Mesenchymal stem cell (in vitro differentiated cells and primary cell): ENCODE data around the gene KRTAP9-3. TPM values are rescaled to one million over a fixed set of nuclear protein-coding genes. Genes with fewer than 3 reads are reported as not detected.
A peak's percentile ranks its signal among the peaks of the same experiment; 100 is the strongest.

ENCODE experiments used
- DNase-seq: peaks from one replicate; pipeline ENCODE4 v3.0.0-alpha.2; 2013
- H2AFZ ChIP-seq: one replicate; pipeline ENCODE4 v1.6.1; 2013; ENCODE audit warnings: low read depth, mild to moderate bottlenecking, control low read depth, inconsistent platforms, low read length, moderate library complexity
- H2AK5ac ChIP-seq: 2 replicates; pipeline ENCODE4 v1.6.1; 2013; ENCODE audit warnings: low read length, moderate library complexity, mild to moderate bottlenecking, inconsistent platforms; ENCODE audit not compliant: severe bottlenecking
- H2BK120ac ChIP-seq: one replicate; pipeline ENCODE4 v1.6.1; 2013; ENCODE audit warnings: low read depth, mild to moderate bottlenecking, inconsistent platforms, low read length, moderate library complexity
- H2BK12ac ChIP-seq, 2 experiments: one replicate each; pipeline ENCODE4 v1.6.1; 2013; ENCODE audit warnings: inconsistent platforms in 2 of 2, low read length in 2 of 2, mild to moderate bottlenecking in 2 of 2, moderate library complexity in 2 of 2, control low read depth in 1 of 2
- H2BK15ac ChIP-seq: one replicate; pipeline ENCODE4 v1.6.1; 2013; ENCODE audit warnings: mild to moderate bottlenecking, low read depth, inconsistent platforms; ENCODE audit not compliant: poor library complexity, severe bottlenecking
- H2BK5ac ChIP-seq: 2 replicates; pipeline ENCODE4 v1.6.1; 2013; ENCODE audit warnings: low read depth, mild to moderate bottlenecking, low read length, control low read depth, inconsistent platforms; ENCODE audit not compliant: poor library complexity, severe bottlenecking
- H3K14ac ChIP-seq, 2 experiments: one replicate each; pipeline ENCODE4 v1.6.1; 2013; ENCODE audit warnings: inconsistent platforms in 2 of 2, low read length in 2 of 2, control low read depth in 1 of 2, mild to moderate bottlenecking in 1 of 2, moderate library complexity in 1 of 2
- H3K18ac ChIP-seq, 2 experiments: one replicate each; pipeline ENCODE4 v1.6.1; 2013; ENCODE audit warnings: inconsistent platforms in 2 of 2, low read length in 2 of 2, control low read depth in 1 of 2, low read depth in 1 of 2, mild to moderate bottlenecking in 1 of 2
- H3K23ac ChIP-seq, 2 experiments: one replicate each; pipeline ENCODE4 v1.6.1; 2013; ENCODE audit warnings: inconsistent platforms in 2 of 2, low read length in 2 of 2, mild to moderate bottlenecking in 2 of 2, moderate library complexity in 2 of 2, control low read depth in 1 of 2
- H3K27ac ChIP-seq: 2 replicates; pipeline ENCODE4 v1.5.1; 2013; ENCODE audit warnings: mild to moderate bottlenecking, moderate library complexity, low read length, control low read depth, inconsistent platforms; ENCODE audit not compliant: poor library complexity, severe bottlenecking
- H3K27me3 ChIP-seq, 2 experiments: 2 replicates each; pipeline versions ENCODE4 v1.6.1 to v1.7.0; 2013; ENCODE audit warnings: low read length in 2 of 2, mild to moderate bottlenecking in 2 of 2, moderate library complexity in 2 of 2, control low read depth in 1 of 2, inconsistent platforms in 1 of 2; ENCODE audit not compliant: control insufficient read depth in 1 of 2, insufficient read depth in 1 of 2
- H3K36me3 ChIP-seq, 2 experiments: 2 replicates each; pipeline versions ENCODE4 v1.6.1 to v1.7.0; 2013; ENCODE audit warnings: low read length in 2 of 2, control low read depth in 1 of 2, inconsistent platforms in 1 of 2, low read depth in 1 of 2, mild to moderate bottlenecking in 1 of 2; ENCODE audit not compliant: insufficient read depth in 2 of 2, control insufficient read depth in 1 of 2
- H3K4ac ChIP-seq, 2 experiments: one replicate each; pipeline ENCODE4 v1.6.1; 2013; ENCODE audit warnings: inconsistent platforms in 2 of 2, low read length in 2 of 2, mild to moderate bottlenecking in 2 of 2, moderate library complexity in 2 of 2, control low read depth in 1 of 2, low read depth in 1 of 2
- H3K4me1 ChIP-seq: 2 replicates; pipeline ENCODE4 v1.6.1; 2013; ENCODE audit warnings: low read depth, low read length, control low read depth; ENCODE audit not compliant: control insufficient read depth, insufficient read depth
- H3K4me2 ChIP-seq: 2 replicates; pipeline ENCODE4 v1.6.1; 2013; ENCODE audit warnings: low read length, mild to moderate bottlenecking, inconsistent platforms; ENCODE audit not compliant: poor library complexity, severe bottlenecking
- H3K4me3 ChIP-seq, 2 experiments: 2 replicates each; pipeline versions ENCODE4 v1.5.1 to v1.7.0; 2013; ENCODE audit warnings: low read length in 2 of 2, mild to moderate bottlenecking in 2 of 2, control low read depth in 1 of 2, low read depth in 1 of 2; ENCODE audit not compliant: insufficient read depth in 1 of 2
- H3K79me1 ChIP-seq: replicated peaks from 2 replicates; pipeline ENCODE4 v1.6.1; 2013; ENCODE audit warnings: mild to moderate bottlenecking, control low read depth, low read length, inconsistent platforms; ENCODE audit not compliant: poor library complexity, severe bottlenecking
- H3K9ac ChIP-seq: 2 replicates; pipeline ENCODE4 v1.7.0; 2013; ENCODE audit warnings: mild to moderate bottlenecking, low read length, moderate library complexity
- H3K9me3 ChIP-seq: 2 replicates; pipeline ENCODE4 v1.7.0; 2013; ENCODE audit warnings: mild to moderate bottlenecking, low read length; ENCODE audit not compliant: control insufficient read depth
- H4K8ac ChIP-seq: one replicate; pipeline ENCODE4 v1.6.1; 2013; ENCODE audit warnings: inconsistent platforms, mild to moderate bottlenecking, low read length, moderate library complexity
- H4K91ac ChIP-seq: one replicate; pipeline ENCODE4 v1.6.1; 2013; ENCODE audit warnings: mild to moderate bottlenecking, low read length, inconsistent platforms
- WGBS: methylation state at CpG from one replicate; pipeline ENCODE4 v1.1.7; 2013; ENCODE audit warnings: mixed read lengths; 5-methylcytosine and 5-hydroxymethylcytosine counted together
- small RNA-seq: library from polyadenylated mRNA; stranded (forward); fragments of <200 nt; extraction: miRNeasy Mini kit (QIAGEN cat#:217004); gene quantifications from one replicate; pipeline ENCODE3, GENCODE V24; 2013; ENCODE audit warnings: low read depth

Gene KRTAP9-3

GRCh38 chr17:41278176-41278955, 46.1 kb downstream of the KRTAP9-3 start:
- Histone ChIP-seq H3K4me2 (no peak overlapping the region), H3K79me1 (no peaks in the 10 kb centered on the region), H3K4ac (no peak overlapping the region), H2BK5ac (no peak overlapping the region), H2AK5ac (peak overlapping the region; percentile 99), H3K27ac (peak overlapping the region; percentile 83), H4K91ac (no peak overlapping the region), H3K14ac (no peak overlapping the region), H3K4me1 (peaks cover 3% of the 10 kb centered on the region), H3K23ac (no peak overlapping the region), H3K36me3 (no peaks in the 10 kb centered on the region), H3K27me3 (peaks cover 0 to 9% of the 10 kb centered on the region in 2 experiments), H3K9me3 (no peaks in the 10 kb centered on the region), H3K18ac (no peak overlapping the region), H4K8ac (no peak overlapping the region), H3K9ac (no peak overlapping the region), H3K4me3 (no peak overlapping the region), H2BK120ac (no peak overlapping the region), H2BK15ac (no peak overlapping the region), H2BK12ac (no peak overlapping the region), H2AFZ (no peak overlapping the region)
- DNase-seq, result no peak
- 88% methylated on average over 3 of the region's 3 CpGs for WGBS

Small RNA genes within 50 kb of the gene (small RNA-seq; reads per million reads assigned to genes)
- gene KRTAP4-17P, result not detected
- not detected for gene KRTAP9-10P
